ENCODE measurements around the gene VDR.
A peak's percentile ranks its signal among the peaks of the same experiment; 100 is the strongest.
"Not testable (repeated sequence)": the region's sequence is repeated elsewhere in the genome, so short reads cannot be mapped to it uniquely, and the experiment has no call there.

The VDR gene

GRCh38 chr12:47813511-47814196 lies 91.1 kb downstream of the VDR start:
- peak overlapping the region; percentile 28 for H3K4me3 ChIP-seq (ENCODE audit: low read depth, low read length)
- no peak for TF ChIP-seq CTCF (IDR thresholded peaks at IDR 0.05; ENCODE audit: low read depth, low read length)
- DNase-seq (ENCODE audit: low read depth, low spot score) = no peak
- in situ Hi-C loops (cut with HindIII; ENCODE audit: low sequenced_read_pairs) = no loop called here

- H3K4me3 ChIP-seq (ENCODE audit: low read depth, low read length) = peak overlapping the region; percentile 28
- in situ Hi-C loops (cut with HindIII; ENCODE audit: low sequenced_read_pairs) = no loop called here
- peak; percentile 93 for DNase-seq (ENCODE audit: low read depth, low spot score)
- no peak for TF ChIP-seq CTCF (IDR thresholded peaks at IDR 0.05; ENCODE audit: low read depth, low read length)
These were observed 91.8 kb downstream of the VDR start for GRCh38 chr12:47812797-47813510.

- in situ Hi-C loops (cut with HindIII; ENCODE audit: low sequenced_read_pairs) = no loop called here
- DNase-seq (ENCODE audit: low read depth, low spot score) = peak; percentile 82
- no peak for TF ChIP-seq CTCF (IDR thresholded peaks at IDR 0.05; ENCODE audit: low read depth, low read length)
- no peak overlapping the region for H3K4me3 ChIP-seq (ENCODE audit: low read depth, low read length)
These were observed 93.0 kb downstream of the VDR start for GRCh38 chr12:47811581-47812484.

- no peak overlapping the region for H3K4me3 ChIP-seq (ENCODE audit: low read depth, low read length)
- in situ Hi-C loops (cut with HindIII; ENCODE audit: low sequenced_read_pairs) = no loop called here
- TF ChIP-seq CTCF (IDR thresholded peaks at IDR 0.05; ENCODE audit: low read depth, low read length) = no peak
- no peak for DNase-seq (ENCODE audit: low read depth, low spot score)
These were observed 93.8 kb downstream of the VDR start for GRCh38 chr12:47811072-47811396.

GRCh38 chr12:47809518-47809917 lies 95.3 kb downstream of the VDR start:
- DNase-seq (ENCODE audit: low read depth, low spot score); H3K4me3 ChIP-seq (ENCODE audit: low read depth, low read length); in situ Hi-C loops (cut with HindIII; ENCODE audit: low sequenced_read_pairs): not testable (repeated sequence)

- in situ Hi-C loops (cut with HindIII; ENCODE audit: low sequenced_read_pairs) = no loop called here
- no peak overlapping the region for H3K4me3 ChIP-seq (ENCODE audit: low read depth, low read length)
- TF ChIP-seq CTCF (IDR thresholded peaks at IDR 0.05; ENCODE audit: low read depth, low read length) = peak; percentile 24
- no peak for DNase-seq (ENCODE audit: low read depth, low spot score)
These were observed 96.0 kb downstream of the VDR start for GRCh38 chr12:47808574-47809365.
